NCI-H1092 (cell line): ENCODE results near the gene RBM18.

Source experiments
- DNase-seq: peaks from one replicate; lab custom pipeline; 2025; lab: John Stamatoyannopoulos, UW

The RBM18 gene

DNA sequence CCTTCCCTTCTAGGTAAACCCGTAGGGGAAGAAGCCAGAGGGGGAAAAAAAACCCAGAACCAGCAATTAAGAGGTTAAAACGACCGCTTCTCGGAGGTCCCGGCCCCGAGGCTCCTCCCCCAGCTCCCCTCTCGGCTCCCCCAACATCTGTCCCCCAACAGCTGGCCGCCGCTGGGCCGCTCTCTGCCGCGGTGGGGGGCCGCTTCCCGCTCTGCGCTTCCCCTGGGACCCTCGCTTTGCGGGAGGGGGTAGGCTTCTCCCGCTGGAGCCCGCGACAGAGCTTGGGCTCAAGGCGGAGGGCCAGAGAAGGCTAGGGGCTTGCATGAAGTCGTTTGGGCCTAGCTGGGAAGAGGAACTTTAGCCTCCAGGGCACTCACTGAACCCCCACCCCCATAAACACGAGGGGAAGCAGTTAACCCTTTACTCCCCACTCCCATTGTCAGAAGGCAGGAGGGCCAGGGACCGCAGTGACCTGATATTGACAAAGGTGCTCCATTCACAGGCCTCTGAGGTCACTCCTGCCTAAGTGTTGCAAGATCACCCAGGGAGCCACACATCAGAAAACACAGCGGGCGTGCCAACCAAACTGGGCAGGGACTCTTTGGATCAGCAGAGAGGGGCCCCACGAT is 43.3 kb downstream of the RBM18 start:
- no peak for DNase-seq

DNA sequence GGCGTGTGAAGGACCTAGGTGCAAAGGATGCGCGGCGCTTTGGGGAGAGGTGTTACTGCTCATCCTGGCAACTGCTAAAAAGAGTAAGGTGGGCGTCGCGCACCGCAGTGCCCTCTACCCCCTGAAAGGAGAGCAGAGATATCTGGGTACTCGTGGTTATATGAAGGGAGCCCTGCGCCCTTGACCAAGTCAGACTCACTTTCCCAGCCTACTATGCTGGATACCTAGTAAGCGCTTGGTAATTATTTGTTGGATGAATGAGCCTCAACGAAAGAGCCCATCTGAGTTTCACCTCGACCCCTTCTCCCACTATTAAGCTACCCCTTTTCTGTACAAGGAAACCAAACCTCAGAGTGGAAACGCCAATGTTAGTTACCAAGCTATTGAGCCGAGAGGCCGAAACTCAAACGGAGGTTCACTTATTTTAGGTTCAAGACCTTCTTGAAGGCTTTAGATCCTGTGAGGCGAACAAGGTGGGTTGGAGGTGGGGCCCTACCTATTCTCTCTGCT is 43.9 kb downstream of the RBM18 start:
- DNase-seq = no peak

DNA sequence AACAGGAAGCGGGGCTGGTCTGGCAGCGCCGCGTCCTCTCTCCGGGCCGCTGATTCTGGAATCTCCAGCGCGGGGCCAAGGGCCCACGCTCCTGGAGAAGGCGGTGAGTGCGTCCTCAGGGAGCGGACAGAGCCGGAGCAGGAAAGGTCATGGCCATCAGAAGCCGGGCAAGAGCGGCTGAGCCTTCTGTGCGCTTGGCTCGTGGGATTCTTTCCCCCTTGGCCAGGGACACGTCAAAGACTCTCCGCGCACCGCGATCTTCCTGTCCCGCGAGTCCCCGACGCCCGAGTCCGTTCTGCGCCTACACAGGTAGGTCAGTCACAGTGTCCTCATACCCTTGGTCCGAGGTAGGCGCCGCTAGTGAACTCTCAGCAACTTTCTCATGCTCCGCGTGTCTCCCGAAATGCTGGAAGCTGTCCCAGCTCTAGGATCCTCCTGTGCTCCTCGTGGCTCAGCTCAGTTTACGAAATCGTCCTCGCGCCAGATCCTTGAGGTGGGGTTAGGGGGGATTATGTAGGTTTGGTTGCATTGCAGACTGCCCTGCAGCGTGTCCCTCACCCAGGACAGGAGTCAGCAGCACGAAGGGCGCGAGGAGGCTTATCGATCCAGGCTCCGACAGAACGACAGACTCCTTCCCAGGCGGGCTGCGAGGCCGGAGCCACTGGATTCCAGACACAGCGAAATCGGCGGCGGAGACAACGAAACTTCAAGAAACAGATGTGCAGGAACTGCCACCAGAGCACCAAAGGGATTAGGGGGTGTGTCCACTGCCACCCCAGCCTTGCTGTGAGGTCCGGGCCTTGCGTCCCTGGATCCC is 44.6 kb downstream of the RBM18 start:
- DNase-seq = no peak

DNA sequence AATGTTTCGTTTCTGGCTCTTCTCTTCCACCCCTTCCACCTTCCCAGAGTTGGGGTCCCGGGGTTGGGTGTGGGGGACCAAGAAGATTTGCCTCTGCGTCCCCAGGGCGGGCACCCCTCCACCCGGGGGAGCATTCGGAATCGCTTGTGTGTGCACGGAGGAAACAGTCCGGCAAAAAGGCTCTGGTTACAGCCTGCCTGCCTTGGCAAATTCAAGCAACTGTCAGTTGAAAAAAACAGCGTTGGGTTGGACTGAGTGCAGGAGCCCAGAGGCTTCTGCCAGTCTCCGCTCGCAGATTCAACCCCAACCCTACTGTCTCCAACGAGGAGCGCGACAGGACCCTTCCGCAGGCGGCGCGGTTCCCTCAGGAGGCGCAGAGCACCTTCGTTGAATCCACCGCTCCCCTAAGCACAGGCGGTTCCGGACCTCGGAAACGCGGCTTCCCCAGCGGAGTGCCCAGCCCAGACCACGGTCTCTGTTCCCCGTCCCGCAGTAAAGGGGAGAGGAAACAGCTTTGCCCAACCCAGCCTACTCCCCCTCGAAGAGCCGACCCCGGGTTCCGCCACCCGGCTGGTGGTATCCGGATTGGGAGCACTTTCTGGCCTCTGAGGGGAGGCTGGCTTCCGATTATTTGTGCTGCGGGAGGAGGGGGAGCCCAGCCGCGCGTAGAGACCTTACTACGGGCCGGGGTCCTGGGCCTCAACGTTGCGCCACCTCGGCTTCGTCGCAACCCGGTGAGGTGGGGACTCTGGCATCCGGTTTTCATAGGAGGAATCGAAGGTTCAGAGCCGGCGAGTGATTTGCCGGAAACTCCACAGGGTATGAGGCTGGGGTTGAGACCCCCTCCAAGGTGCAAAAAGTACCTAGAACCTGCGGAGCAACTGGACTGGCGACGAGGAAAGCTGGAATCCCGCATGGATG is 45.4 kb downstream of the RBM18 start:
- no peak for DNase-seq

DNA sequence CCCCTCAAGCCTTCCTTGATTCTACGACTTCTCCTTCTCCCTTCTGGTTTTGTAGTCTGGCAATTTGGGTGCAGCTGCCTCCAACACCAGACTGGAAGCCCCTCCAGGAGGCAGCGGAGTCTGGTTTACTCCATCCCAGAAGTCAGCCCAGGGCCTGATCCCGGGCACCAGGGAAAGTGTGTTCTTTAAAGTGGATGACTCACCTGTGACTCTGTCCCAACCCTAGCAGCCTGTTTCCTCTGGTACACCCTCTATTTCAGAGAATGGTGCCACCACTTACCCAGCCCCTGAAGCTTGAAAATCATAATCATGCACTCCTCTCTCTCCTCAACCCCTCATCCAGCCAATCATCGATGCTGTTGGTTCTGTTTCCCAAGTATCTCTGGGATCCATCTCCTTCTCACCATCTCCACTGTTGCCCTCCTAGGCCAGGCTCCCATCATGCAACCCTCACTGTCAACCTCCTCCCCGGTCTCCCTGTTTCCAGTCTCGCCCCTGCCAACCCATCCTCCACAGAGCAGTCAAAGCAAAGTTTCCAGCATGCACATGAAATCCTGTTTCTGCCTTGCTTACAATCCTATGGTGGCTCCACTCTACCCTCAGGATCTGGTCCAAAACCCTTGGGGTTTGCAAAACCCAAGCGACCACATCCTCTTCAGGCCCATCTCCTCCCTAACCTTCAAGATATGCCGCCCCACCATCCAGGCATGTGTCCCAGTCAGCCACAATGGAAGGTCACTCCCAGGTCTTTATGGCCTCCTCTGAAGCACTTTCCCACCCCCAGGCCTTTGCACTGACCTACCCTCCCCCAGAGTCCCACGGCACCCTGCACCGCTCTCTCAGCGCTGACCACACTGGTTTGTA is 46.3 kb downstream of the RBM18 start:
- DNase-seq = no peak

DNA sequence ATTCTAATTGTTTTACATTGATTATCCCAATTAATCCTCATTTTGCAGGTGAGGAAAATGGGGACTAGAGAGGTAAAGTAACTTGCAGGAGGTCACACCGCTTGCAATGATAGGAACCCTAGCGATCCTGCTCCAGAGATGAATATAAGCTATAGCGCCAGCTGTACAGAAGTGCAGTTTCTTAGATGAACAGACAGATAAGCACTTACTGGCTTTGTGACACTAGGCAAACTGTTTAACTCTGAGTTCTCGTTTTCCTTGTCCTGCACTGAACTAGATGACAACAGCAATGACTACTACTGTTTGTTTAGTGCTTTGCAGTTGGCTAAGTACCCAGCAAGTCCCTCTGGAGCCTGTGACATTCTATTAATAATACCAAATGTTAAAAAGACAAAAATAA is 47.0 kb downstream of the RBM18 start:
- DNase-seq = no peak

DNA sequence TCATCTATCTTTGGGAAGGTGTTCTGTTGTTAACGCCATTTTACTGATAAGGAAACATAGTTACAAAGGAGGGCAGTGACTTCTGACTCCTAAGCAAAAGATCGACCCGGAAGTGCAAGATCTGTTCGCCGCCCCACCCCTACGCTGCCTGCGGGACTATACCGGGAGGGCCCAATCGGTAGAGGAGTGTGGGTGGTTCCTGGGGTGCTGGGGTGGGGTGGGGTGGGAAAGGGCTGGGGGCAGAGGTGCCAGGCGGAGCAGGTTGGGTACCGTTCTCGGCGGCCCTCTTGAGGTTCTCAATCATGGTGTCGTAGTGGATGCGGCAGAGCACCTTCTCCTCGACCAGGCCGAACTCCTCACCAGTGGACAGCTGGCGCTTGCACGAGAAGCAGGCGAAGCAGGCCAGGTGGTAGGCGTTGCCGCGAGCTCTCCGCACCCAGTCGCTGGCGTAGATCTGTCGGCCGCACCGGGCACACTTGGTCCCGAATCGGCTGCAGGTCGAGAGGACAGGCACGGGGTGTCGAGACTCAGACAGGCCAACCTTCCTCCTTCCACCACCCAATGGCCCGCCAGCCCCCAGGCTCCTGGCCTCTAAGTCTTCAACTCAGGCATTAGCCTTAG is 47.7 kb downstream of the RBM18 start:
- no peak for DNase-seq

DNA sequence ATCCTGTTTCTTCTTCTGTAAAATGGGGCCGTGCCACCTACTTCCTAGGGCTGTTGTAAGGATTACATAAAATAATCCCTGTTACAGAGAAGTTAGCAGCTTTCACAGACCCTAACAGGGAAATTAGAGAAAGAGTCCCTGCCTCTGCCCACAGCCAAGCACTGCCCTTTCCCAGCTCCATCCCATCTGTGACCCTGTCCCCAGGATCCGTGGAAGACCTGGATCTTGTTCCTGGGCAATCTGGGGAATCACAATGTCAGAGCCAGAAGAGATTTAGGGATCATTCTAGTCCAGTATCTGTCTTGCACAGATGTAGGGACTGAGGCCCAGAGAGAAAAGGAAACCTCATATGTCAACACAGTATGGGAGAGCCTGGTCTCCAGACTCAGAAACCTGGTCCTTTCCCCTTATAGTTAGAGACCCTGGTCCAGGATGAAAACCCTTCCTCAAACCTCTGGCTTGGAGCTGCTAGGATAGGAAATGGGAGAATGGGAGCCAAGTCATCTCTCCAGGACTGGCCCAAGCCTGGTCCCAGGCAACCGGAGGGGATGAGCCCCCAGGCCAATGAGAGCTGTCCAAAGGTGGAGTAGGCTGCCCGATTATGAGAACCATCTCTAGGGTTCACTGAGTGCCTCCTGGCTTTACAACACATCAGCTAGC is 48.4 kb downstream of the RBM18 start:
- DNase-seq = no peak

DNA sequence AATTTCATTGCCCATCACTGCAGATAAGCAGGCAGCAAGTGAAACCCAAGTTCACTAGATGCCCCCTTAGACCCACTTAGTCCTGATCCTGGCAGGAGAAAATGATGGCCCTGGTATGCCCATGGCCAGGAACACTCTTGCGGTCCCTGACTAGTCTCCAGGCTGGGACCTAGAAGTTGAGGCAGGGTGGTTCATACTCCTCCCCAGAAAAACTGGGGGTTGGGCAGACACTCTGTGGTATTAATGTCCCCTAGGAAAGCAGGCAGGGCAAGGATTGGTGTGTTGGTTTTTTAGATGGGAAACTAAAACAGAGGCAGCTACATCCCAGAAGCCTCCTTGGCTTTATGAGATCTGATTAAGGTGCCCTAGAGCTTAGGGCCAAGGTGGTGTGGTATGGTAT is 49.0 kb downstream of the RBM18 start:
- DNase-seq = no peak

DNA sequence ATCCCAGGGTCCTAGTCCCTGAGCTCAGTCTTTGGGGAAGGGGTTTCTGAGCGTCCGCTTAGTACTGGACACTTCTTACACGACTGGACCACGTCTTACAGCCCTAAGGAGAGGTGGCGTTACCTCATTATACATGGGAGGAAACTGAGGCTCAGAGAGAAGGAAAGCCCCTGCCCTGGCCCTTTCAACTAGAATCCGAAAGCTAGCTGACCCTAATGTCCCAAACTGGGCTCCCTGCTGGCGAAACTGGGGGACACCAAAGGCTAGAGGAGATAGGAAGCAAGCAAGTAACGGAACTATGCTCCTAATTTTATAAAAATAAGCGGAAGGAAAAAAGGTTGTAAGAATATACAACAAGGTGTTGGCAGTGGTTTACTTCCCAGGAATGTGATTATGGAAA is 50.1 kb downstream of the RBM18 start:
- no peak for DNase-seq

DNA sequence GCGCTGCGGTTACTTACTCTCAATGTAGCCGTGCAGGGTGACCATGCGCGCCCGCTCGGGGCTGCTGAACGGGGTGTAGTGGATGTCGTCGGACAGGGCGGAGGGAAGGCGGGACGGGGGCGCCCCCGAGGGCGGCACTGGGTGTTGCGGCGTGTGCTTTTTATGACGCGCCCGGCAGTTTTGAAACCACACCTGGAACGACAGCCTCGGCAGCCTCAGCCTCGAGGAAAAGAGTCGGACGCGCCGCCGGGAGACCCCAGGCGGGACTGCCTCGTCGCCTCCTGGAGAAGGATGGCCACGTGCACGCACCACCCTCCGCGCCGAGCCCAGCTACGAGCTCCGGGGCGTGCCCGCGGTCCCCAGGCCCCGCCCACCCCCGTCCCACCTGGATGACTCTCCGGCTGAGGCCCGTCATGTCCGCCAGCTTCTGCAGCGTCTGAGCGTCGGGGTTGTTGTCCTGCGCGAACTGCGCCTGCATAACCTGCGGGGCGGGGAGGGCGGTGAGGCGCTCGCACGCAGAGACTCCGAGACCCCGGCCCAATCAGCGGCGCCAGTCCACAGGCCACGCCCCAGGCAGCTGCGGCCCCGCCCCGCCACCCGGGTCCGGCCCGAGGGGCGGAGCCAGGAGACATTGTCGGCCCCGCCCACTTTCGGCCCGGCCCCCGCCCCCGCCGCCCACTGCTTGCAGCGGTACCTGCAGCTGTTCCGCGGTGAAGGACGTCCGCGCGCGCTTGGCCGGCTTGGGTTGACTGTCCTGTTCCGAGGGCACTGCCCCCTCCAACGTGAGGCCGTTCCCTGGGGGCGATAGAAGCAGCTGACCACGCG is 50.8 kb downstream of the RBM18 start:
- peak; percentile 74 for DNase-seq

DNA sequence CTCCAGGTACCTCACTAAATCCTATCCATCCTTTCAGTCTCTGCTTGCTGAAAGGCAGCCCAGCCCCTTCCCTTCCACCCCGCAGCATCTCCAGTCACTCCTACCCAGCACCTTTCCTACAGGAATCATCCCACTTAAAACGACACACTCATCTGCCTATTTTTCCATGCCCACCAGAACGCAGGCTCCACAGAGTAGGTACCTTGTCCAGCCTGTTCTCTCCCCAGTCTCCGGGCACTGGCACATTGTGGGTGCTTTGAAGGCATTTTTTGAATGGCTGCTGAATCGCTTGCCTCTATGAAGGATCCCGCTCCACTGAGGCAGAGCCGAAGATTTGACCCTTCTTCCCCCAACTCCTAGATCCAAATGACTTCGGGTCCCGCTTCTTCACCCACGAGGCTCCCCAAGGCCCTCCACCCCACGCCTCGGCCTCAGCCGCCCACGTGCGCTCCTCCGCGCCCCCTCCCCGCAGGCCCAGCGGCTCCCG is 51.5 kb downstream of the RBM18 start:
- no peak for DNase-seq

DNA sequence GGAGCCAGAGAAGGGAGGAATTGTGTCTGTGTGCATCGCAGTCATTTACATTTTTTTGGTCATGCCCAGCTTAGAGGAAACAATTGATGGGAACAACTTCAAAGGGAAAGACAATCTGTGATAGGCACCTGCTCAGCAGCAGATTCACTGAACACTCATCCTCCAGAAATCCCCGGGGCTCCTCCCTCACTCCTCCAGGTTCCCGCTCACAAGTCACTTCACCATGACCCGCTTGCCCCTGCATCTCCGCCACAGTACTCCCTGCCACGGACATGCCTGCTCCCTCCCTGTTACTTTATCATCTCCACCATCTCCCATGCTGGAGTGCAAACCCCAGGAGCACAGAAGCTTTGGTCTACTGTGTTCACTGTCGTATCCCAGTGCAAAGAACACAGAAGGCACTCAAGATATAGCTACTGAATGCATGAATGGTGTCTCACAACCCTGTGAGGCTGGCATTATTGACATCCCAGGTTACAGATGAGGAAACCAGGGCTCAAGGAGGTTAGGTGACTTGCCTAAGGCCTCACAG is 52.1 kb downstream of the RBM18 start:
- no peak for DNase-seq

DNA sequence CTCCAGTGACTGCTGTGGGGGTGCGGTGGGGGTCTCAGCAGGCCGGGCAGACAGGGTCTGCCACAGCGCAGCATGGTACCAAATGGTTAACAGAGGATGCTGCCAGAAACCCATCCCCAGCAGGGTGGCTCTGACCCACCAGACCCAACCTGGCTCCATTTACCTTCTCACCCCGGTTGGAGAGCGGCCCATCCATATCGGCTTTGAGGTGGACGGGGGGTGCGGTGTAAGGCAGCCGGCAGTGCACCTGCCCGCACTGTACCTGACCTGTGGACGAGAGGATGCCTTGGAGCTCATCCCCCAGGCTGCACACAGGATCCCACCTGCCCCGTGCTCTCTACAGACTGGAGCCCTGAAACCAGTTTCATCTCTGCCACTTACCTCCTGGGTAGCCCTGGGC is 55.2 kb downstream of the RBM18 start:
- DNase-seq = no peak

DNA sequence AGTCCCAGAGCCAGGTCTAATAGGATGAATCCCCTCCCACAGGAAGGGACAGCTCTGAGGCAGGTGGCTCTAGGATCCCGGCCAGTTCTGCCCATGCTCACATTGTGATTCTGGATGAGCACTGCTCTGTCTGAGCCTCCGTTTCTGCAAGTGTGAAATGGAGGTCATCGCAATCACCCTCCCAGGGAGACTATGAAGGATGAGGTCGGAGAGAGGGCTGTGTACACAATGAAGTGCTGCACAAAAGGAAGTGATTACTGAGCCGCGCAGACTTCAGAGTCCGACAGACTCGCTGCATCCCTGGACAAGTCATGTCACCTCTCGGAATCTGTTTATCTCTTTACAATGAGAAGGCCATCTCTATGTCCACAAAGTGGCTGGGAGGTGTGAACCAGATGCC is 57.5 kb downstream of the RBM18 start:
- no peak for DNase-seq

DNA sequence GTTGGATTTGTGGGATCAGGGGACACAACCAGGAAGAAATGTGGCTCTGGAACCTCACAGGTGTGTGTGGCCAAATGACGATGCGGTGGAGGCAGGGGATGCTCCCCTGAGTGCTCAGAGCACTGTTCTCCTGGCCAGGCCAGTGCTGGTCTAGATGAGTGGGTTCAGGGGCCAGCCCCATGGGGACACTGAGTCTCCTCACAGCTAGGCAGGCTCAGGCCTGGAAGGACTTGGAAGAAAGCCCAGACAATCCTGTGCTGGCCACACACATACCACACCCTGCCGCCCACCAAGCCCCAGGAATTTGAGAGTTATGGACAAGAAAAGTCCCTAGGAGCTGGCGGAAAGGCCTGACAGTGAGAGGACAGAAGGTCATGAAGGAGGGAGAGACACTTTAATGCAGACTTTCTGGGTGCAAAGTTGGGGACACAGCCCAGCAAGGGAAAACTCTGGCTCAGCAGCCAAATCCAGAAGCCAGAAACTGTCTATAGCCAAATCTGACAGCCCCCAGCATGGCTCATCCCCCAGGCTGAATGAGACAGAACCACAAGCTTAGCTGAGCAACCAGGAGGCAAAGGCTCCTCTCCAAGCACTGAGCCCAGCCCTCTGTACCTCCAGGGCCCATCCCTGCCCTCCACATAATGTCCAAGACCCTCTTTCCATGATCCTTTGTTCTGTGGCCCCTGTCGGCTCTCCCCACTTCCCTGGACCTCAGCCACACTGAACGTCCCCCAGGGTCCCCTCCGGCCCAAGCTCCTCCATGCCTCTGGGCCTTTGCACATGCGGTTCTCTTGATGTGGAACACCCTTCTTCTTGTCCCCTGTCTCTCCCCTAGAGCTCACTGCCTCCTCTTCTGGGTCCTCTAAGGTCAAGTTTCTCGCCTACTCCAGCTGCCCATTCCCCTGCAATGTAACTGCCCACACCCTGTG is 58.3 kb downstream of the RBM18 start:
- no peak for DNase-seq

DNA sequence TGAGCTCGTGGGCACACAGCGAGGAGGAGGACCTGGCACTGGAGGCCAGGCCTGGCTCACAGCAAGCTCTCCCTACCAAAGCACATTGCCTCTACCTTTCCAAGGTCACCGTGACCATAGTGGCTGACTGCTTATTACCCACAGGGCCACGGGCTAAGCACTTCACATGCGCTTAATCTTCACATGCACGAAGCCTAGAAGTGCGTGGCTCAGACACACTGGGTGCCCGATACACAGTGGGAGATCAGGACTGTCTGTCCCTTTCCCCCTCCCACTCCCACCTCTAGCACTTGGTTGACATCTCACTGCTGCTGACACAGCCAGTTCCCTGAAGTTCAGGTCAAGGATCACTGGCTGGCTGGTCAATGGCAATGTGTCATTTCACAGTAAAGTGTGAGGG is 59.5 kb downstream of the RBM18 start:
- no peak for DNase-seq

DNA sequence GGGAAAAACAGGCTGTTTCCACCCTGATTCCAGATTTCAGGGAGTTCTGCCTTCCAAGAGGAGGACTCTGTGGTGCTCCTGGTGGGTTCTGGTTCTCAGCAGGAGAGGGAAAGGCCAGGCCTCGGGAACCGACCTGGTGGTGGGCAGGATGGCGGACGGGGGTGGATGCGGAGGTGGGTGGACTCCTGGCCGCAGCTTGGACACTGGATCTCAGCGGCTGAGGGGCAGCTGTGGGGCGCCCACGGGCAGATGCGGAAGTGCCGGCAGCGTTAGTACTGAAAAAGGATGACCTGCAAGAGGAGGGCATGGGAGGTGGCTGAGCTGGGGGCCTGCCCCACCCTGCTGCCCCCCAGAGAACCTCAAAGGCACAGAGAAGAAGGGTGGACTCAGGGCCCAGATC is 60.1 kb downstream of the RBM18 start:
- no peak for DNase-seq
